ENCODE results near the gene GPC4.
"Not testable (repeated sequence)": the region's sequence is repeated elsewhere in the genome, so short reads cannot be mapped to it uniquely, and the experiment has no call there.

Gene GPC4

GRCh38 chrX:133290076-133290475 is 125.2 kb downstream of the GPC4 start:
- ChIA-PET CTCF (no interaction called here), POLR2A (ENCODE audit: low non-redundant PET) (no interaction called here)
- no peak for TF ChIP-seq CTCF (conservative IDR thresholded peaks at IDR 0.05; ENCODE audit: low read depth)
- no peak overlapping the region for H3K27ac ChIP-seq
- DNase-seq (ENCODE audit: low spot score) = no peak

- CTCF ChIA-PET = no interaction called here
- DNase-seq (ENCODE audit: low spot score) = no peak
- POLR2A ChIA-PET (ENCODE audit: low non-redundant PET) = no interaction called here
- TF ChIP-seq CTCF (conservative IDR thresholded peaks at IDR 0.05; ENCODE audit: low read depth) = no peak
- H3K27ac ChIP-seq = no peak overlapping the region
Measured at GRCh38 chrX:133287860-133288259, 127.4 kb downstream of the GPC4 start.

DNA sequence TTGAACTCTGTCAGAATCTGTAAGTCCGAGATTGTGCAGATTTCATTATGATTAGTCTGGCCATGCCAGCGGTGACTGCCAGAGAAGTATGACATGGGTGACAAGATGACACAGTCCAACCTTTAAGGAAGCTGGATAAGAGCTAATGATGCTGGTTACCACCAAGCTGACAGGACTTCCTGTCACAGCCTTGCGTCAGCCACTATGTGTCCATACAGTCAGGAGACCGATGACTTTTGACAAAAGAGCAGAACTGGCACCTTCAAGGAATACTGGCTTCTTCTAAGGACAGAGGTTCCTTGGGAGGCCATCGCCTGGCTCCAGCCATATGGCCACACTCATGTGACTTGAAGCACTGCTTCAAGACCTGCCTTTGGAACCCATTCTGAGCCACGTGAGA is 129.9 kb downstream of the GPC4 start:
- CTCF ChIA-PET = no interaction called here
- POLR2A ChIA-PET (ENCODE audit: low non-redundant PET) = no interaction called here
- no peak for DNase-seq (ENCODE audit: low spot score)
- TF ChIP-seq CTCF (conservative IDR thresholded peaks at IDR 0.05; ENCODE audit: low read depth) = no peak
- no peak overlapping the region for H3K27ac ChIP-seq

- POLR2A ChIA-PET (ENCODE audit: low non-redundant PET); DNase-seq (ENCODE audit: low spot score); CTCF ChIA-PET; H3K27ac ChIP-seq: not testable (repeated sequence)
Measured at GRCh38 chrX:133279112-133279730, 136.1 kb downstream of the GPC4 start.

DNA sequence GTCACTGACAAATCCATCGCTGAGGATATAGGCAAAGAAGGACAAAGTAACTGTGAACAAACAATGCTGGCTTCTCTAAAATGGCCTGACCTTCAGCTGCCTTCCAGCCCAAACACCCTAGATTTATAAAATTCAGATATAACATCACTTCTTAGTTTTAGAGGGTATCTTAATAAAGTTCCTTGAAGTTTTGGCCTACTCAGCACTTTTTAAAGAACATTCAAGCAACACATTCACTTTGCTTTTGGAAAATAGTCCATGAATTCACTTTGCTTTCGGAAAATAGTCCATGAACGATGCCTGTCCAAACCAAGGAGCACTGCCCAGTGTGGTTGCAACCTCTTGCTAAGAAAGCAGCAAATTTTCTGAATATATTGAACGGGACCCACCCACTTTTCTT is 142.1 kb downstream of the GPC4 start:
- CTCF ChIA-PET = no interaction called here
- no peak for TF ChIP-seq CTCF (conservative IDR thresholded peaks at IDR 0.05; ENCODE audit: low read depth)
- POLR2A ChIA-PET (ENCODE audit: low non-redundant PET) = no interaction called here
- H3K27ac ChIP-seq = no peak overlapping the region
- no peak for DNase-seq (ENCODE audit: low spot score)

- no peak for DNase-seq (ENCODE audit: low spot score)
- POLR2A ChIA-PET (ENCODE audit: low non-redundant PET) = no interaction called here
- no peak for TF ChIP-seq CTCF (conservative IDR thresholded peaks at IDR 0.05; ENCODE audit: low read depth)
- H3K27ac ChIP-seq = no peak overlapping the region
- CTCF ChIA-PET = no interaction called here
Measured at GRCh38 chrX:133269168-133269567, 146.1 kb downstream of the GPC4 start.

DNA sequence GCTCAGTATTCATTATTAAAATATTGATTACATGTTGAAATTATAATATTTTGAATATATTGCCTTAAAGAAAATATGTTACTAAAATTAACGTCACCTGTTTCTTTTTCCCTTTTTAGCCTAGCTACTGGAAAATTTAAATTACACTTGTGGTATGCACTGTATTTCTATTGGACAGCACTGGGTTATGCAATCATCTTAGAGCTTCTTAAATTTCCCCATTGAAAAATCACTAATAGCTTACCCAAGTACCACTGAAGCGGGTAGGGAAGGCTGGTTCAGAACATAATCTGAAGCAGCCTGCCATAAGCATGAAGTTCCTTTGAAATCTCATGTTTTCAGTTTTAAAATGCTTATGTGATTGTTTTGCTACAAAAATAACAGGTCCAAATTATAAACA is 147.7 kb downstream of the GPC4 start:
- no peak overlapping the region for H3K27ac ChIP-seq
- POLR2A ChIA-PET (ENCODE audit: low non-redundant PET) = no interaction called here
- CTCF ChIA-PET = no interaction called here
- no peak for DNase-seq (ENCODE audit: low spot score)
- TF ChIP-seq CTCF (conservative IDR thresholded peaks at IDR 0.05; ENCODE audit: low read depth) = no peak
